MM.1S (cell line): Measurements from ENCODE around the gene SYNGR1.

Source experiments
- DNase-seq: peaks from one replicate; pipeline ENCODE4 v3.0.0-alpha.2; 2015
- H2AFZ ChIP-seq: fragments of 300-600 bp; sonication (generic); 2 replicates; pipeline ENCODE4 v1.6.0; 2016; ENCODE audit warnings: antibody characterized with exemption, low read length
- H3F3A ChIP-seq: fragments of 300-600 bp; sonication (generic); 2 replicates; pipeline ENCODE4 v1.6.1; 2016; ENCODE audit warnings: mild to moderate bottlenecking, antibody characterized with exemption, low read length, moderate library complexity, mixed read lengths; ENCODE audit not compliant: insufficient read depth
- H3K27ac ChIP-seq: fragments of 300-600 bp; sonication (generic); 2 replicates; pipeline ENCODE4 v1.5.1; 2016; ENCODE audit warnings: mild to moderate bottlenecking, low read length
- H3K27me3 ChIP-seq: fragments of 300-600 bp; sonication (generic); replicated peaks from 2 replicates; pipeline ENCODE4 v1.6.0; 2016; ENCODE audit warnings: low read length; ENCODE audit not compliant: insufficient read depth
- H3K36me3 ChIP-seq: fragments of 300-600 bp; sonication (generic); replicated peaks from 2 replicates; pipeline ENCODE4 v1.6.1; 2016; ENCODE audit warnings: mild to moderate bottlenecking, low read length, mixed read lengths; ENCODE audit not compliant: insufficient read depth
- H3K4me1 ChIP-seq: fragments of 300-600 bp; sonication (generic); 2 replicates; pipeline ENCODE4 v1.6.1; 2016; ENCODE audit warnings: low read length, mixed read lengths
- H3K4me2 ChIP-seq: fragments of 300-600 bp; sonication (generic); 2 replicates; pipeline ENCODE4 v1.6.0; 2016; ENCODE audit warnings: low read depth, low read length
- H3K4me3 ChIP-seq: fragments of 300-600 bp; sonication (generic); 2 replicates; pipeline ENCODE4 v1.5.1; 2016; ENCODE audit warnings: low read length, mixed read lengths
- H3K79me2 ChIP-seq: fragments of 300-600 bp; sonication (generic); 2 replicates; pipeline ENCODE4 v1.6.1; 2016; ENCODE audit warnings: mixed run types, low read length, mixed read lengths
- H3K9ac ChIP-seq: fragments of 300-600 bp; sonication (generic); 2 replicates; pipeline ENCODE4 v1.6.1; 2016; ENCODE audit warnings: low read length, mixed read lengths
- H3K9me2 ChIP-seq: fragments of 300-600 bp; sonication (generic); replicated peaks from 2 replicates; pipeline ENCODE4 v1.6.1; 2016; ENCODE audit warnings: mild to moderate bottlenecking, low read length, mixed read lengths; ENCODE audit not compliant: insufficient read depth
- H3K9me3 ChIP-seq: fragments of 300-600 bp; sonication (generic); replicated peaks from 2 replicates; pipeline ENCODE4 v1.6.1; 2016; ENCODE audit warnings: mild to moderate bottlenecking, low read length, mixed read lengths; ENCODE audit not compliant: insufficient read depth
- H4K20me1 ChIP-seq: fragments of 300-600 bp; sonication (generic); 2 replicates; pipeline ENCODE4 v1.6.1; 2016; ENCODE audit warnings: mild to moderate bottlenecking, low read length, moderate library complexity, mixed read lengths; ENCODE audit not compliant: insufficient read depth
- CTCF ChIP-seq: fragments of 300-600 bp; sonication (generic); IDR thresholded peaks from 2 replicates; pipeline ENCODE4 v1.5.1; 2016; ENCODE audit warnings: antibody characterized with exemption, low read length, mixed read lengths
- EZH2 ChIP-seq: fragments of 300-600 bp; sonication (generic); optimal IDR thresholded peaks from 2 replicates; pipeline ENCODE3; 2017; ENCODE audit warnings: low read depth, mild to moderate bottlenecking, antibody characterized with exemption, low read length, mixed read lengths
- EZH2phosphoT487 ChIP-seq: fragments of 300-600 bp; sonication (generic); IDR thresholded peaks from 2 replicates; pipeline ENCODE4 v1.6.1; 2018; ENCODE audit warnings: antibody characterized with exemption, low read length

The SYNGR1 gene

GRCh38 chr22:39313258-39314001 lies 36.4 kb upstream of the SYNGR1 start:
- peaks cover 99% of the 10 kb centered on the region for H3F3A ChIP-seq
- peaks cover 41% of the 10 kb centered on the region for H3K36me3 ChIP-seq
- no peak overlapping the region for H3K4me2 ChIP-seq
- H3K9me2 ChIP-seq: no peaks in the 10 kb centered on the region
- H2AFZ ChIP-seq: no peak overlapping the region
- H3K9ac ChIP-seq: no peak overlapping the region
- H4K20me1 ChIP-seq: peaks cover 68% of the 10 kb centered on the region
- TF ChIP-seq EZH2phosphoT487: no peak
- no peak for TF ChIP-seq CTCF
- TF ChIP-seq EZH2: no peak
- H3K79me2 ChIP-seq: peaks cover 53% of the 10 kb centered on the region
- peaks cover 18% of the 10 kb centered on the region for H3K4me1 ChIP-seq
- H3K9me3 ChIP-seq: no peaks in the 10 kb centered on the region
- DNase-seq: no peak
- no peak overlapping the region for H3K27ac ChIP-seq
- H3K27me3 ChIP-seq: no peaks in the 10 kb centered on the region
- H3K4me3 ChIP-seq: no peak overlapping the region

DNA sequence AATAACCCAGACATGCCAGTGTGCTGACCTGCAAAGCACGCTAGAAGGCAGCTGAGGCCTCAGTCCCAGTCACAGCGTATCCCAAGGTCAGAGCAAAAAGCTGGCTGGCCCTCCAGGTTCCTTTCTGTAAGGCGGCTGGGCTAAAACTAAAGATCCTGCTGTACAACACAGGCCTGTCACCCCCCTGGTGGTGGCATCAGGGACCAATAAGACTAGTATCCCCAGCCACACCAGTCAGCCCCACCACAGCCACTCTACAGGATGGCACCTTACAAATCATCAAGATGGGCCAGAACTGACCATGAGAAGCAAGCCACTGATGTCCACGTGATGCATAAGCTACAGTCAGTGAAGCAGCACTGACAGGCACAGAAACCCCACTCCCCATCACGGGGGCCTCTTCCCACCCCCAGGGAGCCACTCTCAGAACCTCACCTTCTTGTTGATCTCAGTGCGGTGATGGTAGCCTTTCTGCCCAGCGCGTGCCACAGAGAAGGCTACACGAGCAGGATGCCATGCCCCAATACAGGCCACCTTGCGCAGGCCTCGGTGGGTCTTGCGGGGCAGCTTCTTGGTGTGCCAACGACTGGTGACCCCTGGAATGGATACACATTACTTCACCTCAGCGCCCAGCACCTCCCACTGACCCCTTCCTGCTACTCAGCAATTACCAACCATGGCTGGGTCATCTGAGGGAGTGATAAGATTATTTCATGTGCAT lies 35.4 kb upstream of the SYNGR1 start:
- Histone ChIP-seq H3K27ac (no peak overlapping the region), H3K9me3 (no peaks in the 10 kb centered on the region), H3F3A (peaks cover 98% of the 10 kb centered on the region), H3K4me1 (peaks cover 14% of the 10 kb centered on the region), H3K36me3 (peaks cover 41% of the 10 kb centered on the region), H2AFZ (no peak overlapping the region), H3K9me2 (no peaks in the 10 kb centered on the region), H3K4me2 (peak overlapping the region; percentile 77; the same call in 1 of the 2 replicates), H3K9ac (no peak overlapping the region), H3K4me3 (no peak overlapping the region), H3K27me3 (no peaks in the 10 kb centered on the region), H3K79me2 (peaks cover 63% of the 10 kb centered on the region), H4K20me1 (peaks cover 68% of the 10 kb centered on the region)
- no peak for DNase-seq
- no peak for TF ChIP-seq EZH2
- peak; percentile 18; the same call in 1 of the 2 replicates for TF ChIP-seq CTCF

DNA sequence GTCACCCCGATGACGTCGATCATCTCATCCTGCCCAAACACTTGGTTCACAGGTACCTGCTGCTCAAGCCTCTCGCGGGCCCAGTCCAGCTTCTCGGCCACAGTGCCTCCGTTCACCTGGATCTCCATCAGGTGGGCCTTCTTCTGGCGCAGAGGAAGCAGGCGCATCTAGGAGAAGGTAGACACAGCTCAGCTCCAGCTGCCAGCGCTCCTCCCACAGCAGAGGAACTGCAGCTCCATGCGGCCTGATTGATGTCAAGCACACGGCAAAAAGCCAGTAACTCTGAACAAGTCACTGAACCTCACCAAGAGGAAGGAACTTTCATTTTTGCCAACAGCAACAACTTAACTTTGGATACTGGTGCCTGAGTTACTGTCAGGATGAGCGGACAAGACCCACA lies 34.4 kb upstream of the SYNGR1 start:
- peaks cover 68% of the 10 kb centered on the region for H4K20me1 ChIP-seq
- TF ChIP-seq EZH2: no peak
- no peak for TF ChIP-seq CTCF
- no peak for TF ChIP-seq EZH2phosphoT487
- H3K4me2 ChIP-seq: peak overlapping the region; percentile 77; the same call in 1 of the 2 replicates
- H3K27ac ChIP-seq: peak overlapping the region; percentile 6; the same call in 1 of the 2 replicates
- no peak for DNase-seq
- H3K9me2 ChIP-seq: no peaks in the 10 kb centered on the region
- peaks cover 14% of the 10 kb centered on the region for H3K4me1 ChIP-seq
- 0 out of 2 replicates have a peak overlapping the region, but pooled peaks have one; percentile 90 for H3K4me3 ChIP-seq
- peaks cover 63% of the 10 kb centered on the region for H3K79me2 ChIP-seq
- H3K27me3 ChIP-seq: no peaks in the 10 kb centered on the region
- no peak overlapping the region for H3K9ac ChIP-seq
- no peaks in the 10 kb centered on the region for H3K9me3 ChIP-seq
- peaks cover 41% of the 10 kb centered on the region for H3K36me3 ChIP-seq
- no peak overlapping the region for H2AFZ ChIP-seq
- peaks cover 94% of the 10 kb centered on the region for H3F3A ChIP-seq
